Activated T-helper 2 cell treated with anti-CD3 and anti-CD28 coated beads, Interferon-gamma antibody, Interleukin-2, Interleukin-4, amounts not matched to agents 10 μg/mL and 5 μg/mL and 100 μg/mL, durations not matched to agents 14 hours and 24 hours and 36 hours (primary cell): ENCODE data around the gene XRRA1. TPM values are rescaled to one million over a fixed set of nuclear protein-coding genes. Genes with fewer than 3 reads are reported as not detected.
"Not testable (repeated sequence)": the region's sequence is repeated elsewhere in the genome, so short reads cannot be mapped to it uniquely, and the experiment has no call there.

Experiments used
- DNase-seq: peaks from one replicate; pipeline ENCODE4 v3.0.0; 2021; ENCODE audit warnings: low spot score
- H3K27ac Mint-ChIP-seq: one replicate; pipeline ENCODE4 v1.8.0; 2021; ENCODE audit warnings: mixed read lengths
- H3K27me3 Mint-ChIP-seq: one replicate; pipeline ENCODE4 v1.8.0; 2021; ENCODE audit warnings: low read depth, mixed read lengths
- H3K36me3 Mint-ChIP-seq: one replicate; pipeline ENCODE4 v1.8.0; 2021; ENCODE audit warnings: low read depth, mixed read lengths
- H3K4me1 Mint-ChIP-seq: one replicate; pipeline ENCODE4 v1.8.0; 2021; ENCODE audit warnings: low read depth, mixed read lengths
- H3K4me3 Mint-ChIP-seq: one replicate; pipeline ENCODE4 v1.8.0; 2021; ENCODE audit warnings: low read depth, mild to moderate bottlenecking, moderate library complexity, mixed read lengths
- H3K9me3 Mint-ChIP-seq: one replicate; pipeline ENCODE4 v1.8.0; 2021; ENCODE audit warnings: mixed read lengths
- intact Hi-C: fragments of 100-400 bp; cut with micrococcal nuclease; formaldehyde crosslinking; loops from one replicate; pipeline ENCODE4 v1.15.1; 2023
- total RNA-seq: library from RNA; stranded (reverse); gene quantifications from 2 replicates; pipeline ENCODE4 v1.2.3, GENCODE V29; 2022

Gene XRRA1
- 9.9 and 10.7 TPM in 2 replicates for total RNA-seq

DNA sequence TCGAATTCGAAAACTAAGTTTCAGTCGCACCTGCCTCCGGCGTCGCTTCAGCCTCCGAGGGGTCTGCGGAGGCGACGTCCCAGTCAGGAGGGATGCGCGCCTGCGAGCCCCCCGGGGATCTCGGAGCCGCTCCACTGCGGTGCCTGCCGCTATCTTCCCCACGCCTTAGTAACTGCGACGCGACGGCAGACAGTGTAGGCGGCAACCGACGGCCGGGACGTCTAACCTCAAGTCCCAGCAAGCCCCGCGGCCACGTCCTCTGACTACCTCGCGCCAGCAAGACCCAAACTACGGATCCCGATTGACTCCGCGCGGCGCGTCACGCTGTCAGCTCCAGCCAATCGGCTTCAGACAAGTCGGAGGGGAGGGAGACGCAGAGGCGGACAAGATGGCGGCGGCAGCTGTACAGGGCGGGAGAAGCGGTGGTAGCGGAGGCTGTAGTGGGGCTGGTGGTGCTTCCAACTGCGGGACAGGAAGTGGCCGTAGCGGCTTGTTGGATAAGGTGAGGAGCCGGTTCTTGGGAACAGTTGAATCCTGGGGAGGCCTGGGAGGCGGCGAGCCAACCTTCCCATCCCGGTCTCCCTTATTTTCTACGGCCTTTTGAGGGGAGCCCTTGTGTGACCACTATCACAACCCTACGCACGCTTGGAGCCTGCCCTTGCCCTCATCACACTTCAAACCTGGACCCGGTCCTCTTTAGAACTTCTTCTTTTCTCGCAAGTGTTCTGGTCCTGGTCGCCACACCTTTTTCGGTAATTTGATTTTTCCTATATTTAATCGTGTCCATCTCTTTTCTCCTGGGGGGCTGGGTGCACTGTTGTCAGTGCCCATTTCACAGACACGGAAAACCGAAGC, at the start of gene XRRA1, which contains the start of gene SPCS2:
TSS of gene XRRA1 (minus strand) at position 194 of the 855 bp plus-strand sequence. CDS start 8,213 bp downstream, outside the sequence.
TSS of gene SPCS2 (plus strand) at position 369 of the 855 bp plus-strand sequence. CDS start at position 389, 20 bp downstream.
- intact Hi-C loops = loop anchor here (1.0 to 10.0 kb wide), 3 partner anchors 16 to 554 kb away; partner anchors contain the start of genes NEU3 and PGM2L1
- peak within 1 kb of the TSS; percentile 94 for H3K27ac Mint-ChIP-seq
- no peaks in the 10 kb centered on the region for H3K27me3 Mint-ChIP-seq
- peak within 1 kb of the TSS; percentile 95 for H3K4me3 Mint-ChIP-seq
- no peaks in the 10 kb centered on the region for H3K9me3 Mint-ChIP-seq
- peak; percentile 98 for DNase-seq
- H3K36me3 Mint-ChIP-seq = peaks cover 39% of the 10 kb centered on the region
- H3K4me1 Mint-ChIP-seq = peaks cover 38% of the 10 kb centered on the region

DNA sequence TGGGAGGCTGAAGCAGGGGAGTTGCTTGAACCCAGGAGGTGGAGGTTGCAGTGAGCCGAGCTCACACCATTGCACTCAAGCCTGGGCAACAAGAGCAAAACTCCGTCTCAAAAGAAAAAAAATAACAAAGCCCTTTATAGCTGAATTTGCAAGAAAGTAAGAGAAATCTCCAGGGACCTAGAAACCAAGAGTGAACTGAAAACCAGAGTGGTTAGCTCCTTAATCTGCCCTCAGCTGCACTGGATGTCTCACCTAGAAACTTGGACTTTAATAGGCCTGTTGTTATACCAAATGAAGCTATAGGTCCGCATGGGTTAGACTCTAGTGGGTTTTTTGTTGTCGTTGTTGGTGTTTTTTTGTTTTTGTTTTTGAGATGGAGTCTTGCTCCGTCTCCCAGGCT, 44.0 kb upstream of the XRRA1 start:
- intact Hi-C loops = no loop called here
- no peak for DNase-seq
- H3K27me3 Mint-ChIP-seq = no peaks in the 10 kb centered on the region
- peaks cover 44% of the 10 kb centered on the region for H3K36me3 Mint-ChIP-seq
- H3K4me1 Mint-ChIP-seq = peaks cover 28% of the 10 kb centered on the region
- H3K4me3 Mint-ChIP-seq = no peak overlapping the region
- H3K27ac Mint-ChIP-seq = no peak overlapping the region
- H3K9me3 Mint-ChIP-seq = no peaks in the 10 kb centered on the region

DNA sequence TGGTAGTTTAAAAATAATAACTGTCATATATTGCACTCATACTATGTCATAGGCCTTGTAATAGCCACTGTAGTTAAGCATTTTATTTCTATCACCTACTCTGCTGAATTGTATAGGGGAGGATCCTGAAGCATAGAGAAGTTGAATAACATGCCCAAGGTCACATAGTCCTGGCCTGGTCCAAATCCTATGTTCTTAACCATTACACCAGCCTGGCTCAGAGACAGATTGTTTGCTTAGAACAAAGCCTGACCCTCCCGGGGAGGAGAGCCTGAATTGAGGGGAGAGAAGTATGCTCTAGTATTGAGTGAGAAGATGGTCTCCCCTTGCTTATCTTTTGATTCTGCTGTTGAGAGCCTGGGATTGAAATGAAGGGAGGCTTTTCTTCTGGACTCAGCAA, 42.0 kb upstream of the XRRA1 start:
- no peak overlapping the region for H3K27ac Mint-ChIP-seq
- intact Hi-C loops = no loop called here
- no peak for DNase-seq
- H3K9me3 Mint-ChIP-seq = no peaks in the 10 kb centered on the region
- H3K27me3 Mint-ChIP-seq = no peaks in the 10 kb centered on the region
- peaks cover 28% of the 10 kb centered on the region for H3K4me1 Mint-ChIP-seq
- peaks cover 31% of the 10 kb centered on the region for H3K36me3 Mint-ChIP-seq
- peak overlapping the region; percentile 31 for H3K4me3 Mint-ChIP-seq

- intact Hi-C loops, H3K9me3 Mint-ChIP-seq, H3K27me3 Mint-ChIP-seq, H3K27ac Mint-ChIP-seq, DNase-seq: not testable (repeated sequence)
- Mint-ChIP-seq H3K4me3 (peak overlapping the region; percentile 31), H3K36me3 (peaks cover 26% of the 10 kb centered on the region), H3K4me1 (peaks cover 28% of the 10 kb centered on the region)
Measured at GRCh38 chr11:74990150-74990549, 41.3 kb upstream of the XRRA1 start.

DNA sequence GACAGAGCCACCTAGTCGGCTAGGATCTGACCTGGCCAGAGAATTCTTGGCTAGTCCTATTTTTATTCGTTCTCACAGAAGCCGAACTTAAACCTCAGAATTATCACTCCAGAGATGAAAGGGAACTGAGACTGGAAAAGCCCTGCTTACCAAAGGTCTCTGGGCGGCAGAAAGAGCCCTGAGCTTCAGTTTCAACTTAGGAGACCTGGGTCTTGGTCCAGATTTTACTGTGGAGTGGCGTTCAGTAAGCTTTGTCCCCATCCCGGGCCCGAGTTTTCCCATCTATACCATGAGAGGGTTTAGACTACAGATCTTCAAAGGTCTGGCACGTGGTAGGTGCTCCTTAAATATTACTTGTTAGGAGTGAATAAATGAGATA, 40.4 kb upstream of the XRRA1 start:
- no peak for DNase-seq
- no peaks in the 10 kb centered on the region for H3K9me3 Mint-ChIP-seq
- H3K27ac Mint-ChIP-seq = peak overlapping the region; percentile 87
- intact Hi-C loops = loop anchor here (2.0 kb wide), 1 partner anchor 60 kb away; no protein-coding TSS in a partner anchor
- H3K4me1 Mint-ChIP-seq = peaks cover 28% of the 10 kb centered on the region
- peak overlapping the region; percentile 94 for H3K4me3 Mint-ChIP-seq
- H3K36me3 Mint-ChIP-seq = peaks cover 19% of the 10 kb centered on the region
- H3K27me3 Mint-ChIP-seq = no peaks in the 10 kb centered on the region

- no peaks in the 10 kb centered on the region for H3K27me3 Mint-ChIP-seq
- DNase-seq = peak; percentile 79
- intact Hi-C loops = loop anchor here (1.0 to 2.0 kb wide), 2 partner anchors 39 to 60 kb away; partner anchors contain the start of genes SPCS2 and XRRA1
- peak within 1 kb of the TSS; percentile 94 for H3K4me3 Mint-ChIP-seq
- H3K9me3 Mint-ChIP-seq = no peaks in the 10 kb centered on the region
- H3K27ac Mint-ChIP-seq = peak within 1 kb of the TSS; percentile 87
- H3K4me1 Mint-ChIP-seq = peaks cover 28% of the 10 kb centered on the region
- peaks cover 13% of the 10 kb centered on the region for H3K36me3 Mint-ChIP-seq
Measured at GRCh38 chr11:74988541-74989259, 39.8 kb upstream of the XRRA1 start, which contains the start of gene NEU3. TSS of gene NEU3 (plus strand) at chr11:74988933. CDS start at chr11:74989061, 128 bp downstream.

DNA sequence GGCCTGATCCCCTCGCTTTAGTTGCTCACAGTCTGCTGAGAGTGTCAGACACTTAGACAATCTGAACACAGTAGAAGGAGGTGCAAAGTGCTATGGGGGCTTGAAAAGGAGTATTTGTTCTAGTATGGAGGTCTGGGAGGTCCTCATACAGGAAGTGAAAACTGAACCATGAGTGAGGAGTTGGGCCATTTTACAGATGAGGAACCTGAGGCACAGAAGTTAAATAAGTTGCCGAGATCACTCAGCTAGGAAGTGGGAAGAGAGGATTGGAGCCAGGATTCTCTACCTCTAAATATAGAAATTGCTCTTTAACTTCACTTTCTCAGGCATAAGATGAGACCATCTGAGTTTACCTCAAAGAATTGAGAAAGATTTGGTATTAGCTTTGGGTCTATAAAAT, 35.8 kb upstream of the XRRA1 start:
- no peak overlapping the region for H3K27ac Mint-ChIP-seq
- H3K9me3 Mint-ChIP-seq = no peaks in the 10 kb centered on the region
- DNase-seq = no peak
- H3K27me3 Mint-ChIP-seq = no peaks in the 10 kb centered on the region
- H3K4me1 Mint-ChIP-seq = peaks cover 6% of the 10 kb centered on the region
- intact Hi-C loops = no loop called here
- H3K36me3 Mint-ChIP-seq = peaks cover 13% of the 10 kb centered on the region
- no peak overlapping the region for H3K4me3 Mint-ChIP-seq

DNA sequence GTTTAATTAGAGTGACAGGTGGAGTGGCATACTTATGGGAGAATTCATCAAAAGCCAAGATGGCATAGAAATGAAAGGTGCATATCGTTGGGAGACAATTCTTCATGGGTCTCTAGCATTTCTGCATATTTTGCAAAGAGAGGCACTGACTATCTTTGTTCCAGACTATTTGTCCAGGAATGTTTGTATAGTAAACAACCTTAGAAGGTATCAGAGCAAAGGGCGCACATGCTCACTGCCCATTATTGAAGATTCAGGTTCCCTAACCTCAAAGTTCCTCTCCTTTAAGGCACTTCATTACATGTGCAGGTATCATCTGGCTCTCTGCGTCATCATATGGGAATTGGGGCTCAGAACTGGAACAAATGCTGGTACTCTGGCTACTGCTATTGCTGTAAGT, 35.2 kb upstream of the XRRA1 start:
- DNase-seq = no peak
- H3K4me3 Mint-ChIP-seq = no peak overlapping the region
- H3K27me3 Mint-ChIP-seq = no peaks in the 10 kb centered on the region
- H3K36me3 Mint-ChIP-seq = peaks cover 15% of the 10 kb centered on the region
- no peaks in the 10 kb centered on the region for H3K9me3 Mint-ChIP-seq
- no peaks in the 10 kb centered on the region for H3K4me1 Mint-ChIP-seq
- intact Hi-C loops = no loop called here
- no peak overlapping the region for H3K27ac Mint-ChIP-seq

- Mint-ChIP-seq H3K27me3 (no peaks in the 10 kb centered on the region), H3K36me3 (peaks cover 19% of the 10 kb centered on the region), H3K27ac (no peak overlapping the region), H3K4me1 (no peaks in the 10 kb centered on the region), H3K9me3 (no peaks in the 10 kb centered on the region), H3K4me3 (no peak overlapping the region)
- DNase-seq = no peak
- intact Hi-C loops = no loop called here
Measured at GRCh38 chr11:74981888-74982287, 33.0 kb upstream of the XRRA1 start.

- Mint-ChIP-seq H3K36me3 (peaks cover 26% of the 10 kb centered on the region), H3K27ac (no peak overlapping the region), H3K4me3 (no peak overlapping the region)
Measured at GRCh38 chr11:74980634-74981033, 31.7 kb upstream of the XRRA1 start.

DNA sequence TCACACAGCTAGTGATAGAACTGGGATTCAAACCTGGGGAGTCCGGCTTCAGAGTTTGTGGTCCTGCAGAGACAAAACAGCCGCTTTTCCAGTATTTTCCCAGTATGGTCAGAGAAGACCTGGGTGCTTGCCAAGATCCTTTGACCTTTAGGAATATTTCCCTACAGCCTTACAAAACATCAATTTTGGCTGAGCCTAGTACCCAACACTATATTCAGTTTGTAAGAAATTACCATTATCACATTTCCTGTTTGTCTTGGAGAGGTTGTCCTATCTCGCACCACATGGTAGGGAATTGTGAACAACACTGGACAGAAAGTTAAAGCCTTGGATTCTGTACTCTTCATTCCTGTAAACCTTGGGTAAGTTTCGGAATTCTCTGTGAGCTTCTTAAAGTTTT, 29.1 kb upstream of the XRRA1 start:
- H3K36me3 Mint-ChIP-seq = peaks cover 51% of the 10 kb centered on the region
- no peak for DNase-seq
- H3K4me3 Mint-ChIP-seq = no peak overlapping the region
- H3K27ac Mint-ChIP-seq = no peak overlapping the region
- H3K4me1 Mint-ChIP-seq = peaks cover 9% of the 10 kb centered on the region
- H3K27me3 Mint-ChIP-seq = no peaks in the 10 kb centered on the region
- intact Hi-C loops = no loop called here
- H3K9me3 Mint-ChIP-seq = no peaks in the 10 kb centered on the region

More at GRCh38 chr11:74980634-74981033, 31.7 kb upstream of the XRRA1 start:
- no peak for DNase-seq
- no peaks in the 10 kb centered on the region for H3K9me3 Mint-ChIP-seq
- H3K4me1 Mint-ChIP-seq = no peaks in the 10 kb centered on the region
- intact Hi-C loops = no loop called here
- no peaks in the 10 kb centered on the region for H3K27me3 Mint-ChIP-seq

DNA sequence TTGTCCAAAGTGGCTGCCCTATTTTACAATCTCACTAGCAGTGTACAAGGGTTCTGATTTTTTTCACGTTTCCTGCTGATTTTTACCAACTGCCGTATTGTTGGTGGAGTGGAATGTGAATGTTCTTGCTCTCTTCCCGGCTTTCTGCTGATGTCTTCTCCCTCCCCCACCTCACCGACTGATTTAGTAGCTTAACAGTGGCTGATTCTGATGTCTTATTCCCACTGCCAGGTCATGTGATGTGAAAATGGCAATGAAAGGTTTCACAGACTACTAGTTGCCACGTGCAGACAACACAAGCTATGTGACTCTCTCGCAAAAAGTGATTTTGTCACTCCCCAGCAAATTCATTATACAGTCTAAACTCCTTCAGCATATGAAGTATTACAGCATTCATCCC, 22.5 kb upstream of the XRRA1 start:
- Mint-ChIP-seq H3K36me3 (peaks cover 75% of the 10 kb centered on the region), H3K9me3 (no peaks in the 10 kb centered on the region)
- intact Hi-C loops = no loop called here

More for the DNA sequence above, 22.5 kb upstream of the XRRA1 start:
- Mint-ChIP-seq H3K4me3 (no peak overlapping the region), H3K4me1 (peaks cover 10% of the 10 kb centered on the region), H3K27ac (no peak overlapping the region), H3K27me3 (no peaks in the 10 kb centered on the region)
- no peak for DNase-seq
